GM21825 (cell line): ENCODE data around the gene DDX23.

Experiments
- ATAC-seq: cut with Tn5 transposase; IDR thresholded peaks from one replicate; pipeline ENCODE4 v1.9.1; 2021; ENCODE audit warnings: mild to moderate bottlenecking, moderate library complexity; ENCODE audit not compliant: unreplicated experiment

The DDX23 gene

GRCh38 chr12:48800971-48801370 is 51.0 kb downstream of the DDX23 start:
- no peak for ATAC-seq

- ATAC-seq = no peak
These were observed 51.5 kb downstream of the DDX23 start for GRCh38 chr12:48800457-48800856.

- ATAC-seq = no peak
These were observed 55.0 kb downstream of the DDX23 start for GRCh38 chr12:48796976-48797375.

GRCh38 chr12:48795550-48796455 is 56.2 kb downstream of the DDX23 start:
- no peak for ATAC-seq

- ATAC-seq = no peak
These were observed 57.1 kb downstream of the DDX23 start for GRCh38 chr12:48794870-48795269.

GRCh38 chr12:48793696-48794095 is 58.3 kb downstream of the DDX23 start:
- ATAC-seq = no peak

- no peak for ATAC-seq
These were observed 62.1 kb downstream of the DDX23 start for GRCh38 chr12:48789858-48790326.

DNA sequence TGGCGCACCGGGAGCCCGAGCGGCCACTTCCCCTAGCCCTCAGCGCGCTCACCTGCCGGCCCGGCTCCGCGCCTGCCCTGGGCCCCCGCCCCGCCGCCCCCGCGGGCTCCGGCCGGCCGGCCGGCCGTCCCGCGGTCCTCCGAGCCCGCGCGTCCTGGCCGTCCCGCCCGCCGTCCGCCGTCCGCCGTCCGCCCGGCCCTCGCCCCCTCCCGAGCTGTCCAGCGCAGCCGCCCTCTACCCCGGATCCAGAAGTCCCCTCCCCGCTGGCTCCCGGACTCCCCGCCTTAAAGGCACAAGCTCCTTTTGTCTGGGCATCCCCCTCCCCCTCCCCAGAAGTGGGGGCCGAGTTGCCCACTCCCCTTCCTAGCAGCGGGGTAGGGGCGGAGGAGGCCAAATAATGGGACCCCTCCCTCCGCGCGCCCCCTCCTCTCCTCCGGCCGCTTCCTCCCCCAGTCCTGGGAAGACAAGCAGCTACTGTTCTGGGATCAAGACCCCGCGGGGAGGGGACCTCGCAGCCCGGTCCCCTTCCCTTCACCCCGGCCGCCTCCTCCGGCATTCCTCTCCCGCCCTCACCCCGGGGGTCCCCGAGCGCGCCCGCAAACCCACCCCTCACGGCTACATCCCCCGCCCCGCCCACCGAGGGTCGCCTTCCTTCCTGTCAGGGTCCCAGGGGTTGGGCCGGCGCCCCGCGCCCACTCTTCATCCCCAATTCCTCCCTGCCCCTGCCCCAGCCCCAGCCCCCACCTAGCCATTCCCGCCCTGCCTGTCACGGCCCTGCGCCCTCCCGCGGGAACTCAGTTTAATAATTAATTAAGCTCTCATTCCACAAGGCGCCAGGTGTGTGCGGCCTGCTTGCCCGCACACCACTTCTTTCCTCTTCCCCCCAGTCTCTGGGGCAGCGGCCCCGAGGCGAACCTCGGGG is 62.8 kb downstream of the DDX23 start, which contains the start of gene ADCY6:
Gene ADCY6, minus strand, starts transcription at position 236 of the 922 bp plus-strand sequence. CDS start 5,655 bp downstream, outside the sequence.
- peak; percentile 68 for ATAC-seq

- ATAC-seq = no peak
These were observed 63.5 kb downstream of the DDX23 start for GRCh38 chr12:48788524-48788853.

GRCh38 chr12:48787791-48788523 is 64.0 kb downstream of the DDX23 start:
- ATAC-seq = no peak

DNA sequence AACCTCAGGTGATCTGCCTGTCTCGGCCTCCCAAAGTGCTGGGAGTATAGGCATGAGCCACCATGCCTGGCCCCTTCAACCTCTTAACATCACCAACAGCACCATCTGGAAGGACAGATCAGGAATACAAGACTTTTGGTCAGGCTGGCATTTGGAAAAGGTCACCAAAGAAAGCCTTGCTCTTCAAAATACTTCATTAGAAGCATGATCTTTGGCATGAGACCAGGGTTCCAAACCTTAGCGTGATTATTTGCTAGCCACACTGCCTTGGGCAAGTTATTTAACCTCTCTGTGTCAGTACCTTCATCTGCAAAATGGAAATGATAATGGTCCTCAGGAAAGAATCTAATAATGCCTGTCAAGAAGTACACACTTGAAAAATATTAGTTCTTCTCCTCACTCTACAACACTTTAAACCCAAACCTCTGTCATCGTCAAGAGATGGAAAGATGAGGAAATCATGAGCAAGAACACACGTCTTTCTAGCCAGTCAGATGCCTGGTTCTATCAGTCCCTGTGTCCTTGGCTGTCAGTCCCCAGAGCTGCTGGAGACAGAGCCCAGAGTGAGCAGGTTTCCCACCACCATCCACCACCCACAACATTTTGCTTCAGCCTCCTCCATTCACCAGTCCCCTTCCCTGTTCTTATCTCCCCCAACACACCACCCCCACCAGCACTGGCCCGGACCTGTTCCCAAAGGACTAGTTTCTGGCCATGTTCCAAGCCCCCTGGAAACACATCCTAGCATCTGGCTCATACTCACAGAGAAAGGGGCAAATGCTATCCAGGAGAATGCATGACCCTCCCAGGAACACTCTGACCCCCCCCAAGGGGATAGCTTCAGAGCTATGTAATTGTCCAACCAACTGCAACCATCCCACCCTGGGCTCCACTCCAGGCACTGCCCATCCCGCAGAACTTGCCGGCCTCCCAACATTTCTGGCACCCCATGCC is 65.1 kb downstream of the DDX23 start:
- ATAC-seq = no peak

- no peak for ATAC-seq
These were observed 68.5 kb downstream of the DDX23 start for GRCh38 chr12:48783432-48783831.

GRCh38 chr12:48782457-48783395 is 69.2 kb downstream of the DDX23 start:
- ATAC-seq = no peak

- no peak for ATAC-seq
These were observed 70.1 kb downstream of the DDX23 start for GRCh38 chr12:48781750-48782456.

DNA sequence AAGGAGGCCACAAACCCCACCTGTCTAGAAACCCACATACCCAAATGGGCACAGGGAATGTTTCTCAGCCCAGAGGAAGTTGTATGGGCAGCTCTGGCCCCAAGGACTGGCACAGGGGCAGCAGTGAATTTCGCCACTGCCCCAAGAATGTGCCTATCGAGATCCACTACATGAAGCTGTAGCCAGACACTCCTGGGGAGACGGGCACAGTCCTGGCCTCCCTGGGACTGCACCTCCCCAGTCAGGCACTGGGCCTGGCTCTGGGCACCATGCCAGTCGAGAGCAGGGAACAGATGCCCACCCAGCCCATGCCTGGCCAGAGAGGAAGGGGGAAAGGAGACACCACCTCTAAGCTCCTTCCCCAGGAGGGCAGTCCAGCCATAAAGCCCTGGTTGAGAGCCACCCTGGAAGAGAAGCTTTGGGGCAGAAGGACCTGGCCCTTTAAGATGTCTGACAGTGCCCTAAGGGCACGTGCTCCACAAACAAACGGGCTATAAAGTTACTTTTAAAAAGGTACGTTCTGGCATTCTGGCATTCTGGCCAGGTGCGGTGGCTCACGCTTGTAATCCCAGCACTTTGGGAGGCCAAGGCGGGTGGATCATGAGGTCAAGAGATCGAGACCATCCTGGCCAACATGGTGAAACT is 71.5 kb downstream of the DDX23 start:
- no peak for ATAC-seq

DNA sequence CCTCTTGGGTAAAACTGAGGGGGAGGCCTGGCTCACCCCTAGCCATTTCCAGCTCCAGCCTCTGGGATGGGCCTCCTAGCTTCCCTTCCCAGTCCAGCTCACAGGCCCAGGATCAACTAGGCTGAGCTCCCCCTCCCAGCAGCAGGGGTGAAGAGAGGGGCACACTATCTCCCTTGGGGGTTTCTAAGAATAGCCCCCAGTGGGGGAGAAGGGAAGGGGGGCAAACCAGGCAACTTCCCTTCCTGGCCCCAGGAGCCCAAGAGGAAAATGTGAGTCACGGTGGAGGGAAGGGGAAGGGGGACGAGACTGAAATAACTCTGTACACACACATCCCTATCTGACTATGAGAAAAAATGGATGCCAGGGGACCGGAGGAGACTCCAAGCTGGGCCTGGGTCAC is 72.1 kb downstream of the DDX23 start:
- ATAC-seq = no peak
